ENCODE data around the gene TMEM97.
"Not testable (repeated sequence)": the region's sequence is repeated elsewhere in the genome, so short reads cannot be mapped to it uniquely, and the experiment has no call there.

Gene TMEM97

DNA sequence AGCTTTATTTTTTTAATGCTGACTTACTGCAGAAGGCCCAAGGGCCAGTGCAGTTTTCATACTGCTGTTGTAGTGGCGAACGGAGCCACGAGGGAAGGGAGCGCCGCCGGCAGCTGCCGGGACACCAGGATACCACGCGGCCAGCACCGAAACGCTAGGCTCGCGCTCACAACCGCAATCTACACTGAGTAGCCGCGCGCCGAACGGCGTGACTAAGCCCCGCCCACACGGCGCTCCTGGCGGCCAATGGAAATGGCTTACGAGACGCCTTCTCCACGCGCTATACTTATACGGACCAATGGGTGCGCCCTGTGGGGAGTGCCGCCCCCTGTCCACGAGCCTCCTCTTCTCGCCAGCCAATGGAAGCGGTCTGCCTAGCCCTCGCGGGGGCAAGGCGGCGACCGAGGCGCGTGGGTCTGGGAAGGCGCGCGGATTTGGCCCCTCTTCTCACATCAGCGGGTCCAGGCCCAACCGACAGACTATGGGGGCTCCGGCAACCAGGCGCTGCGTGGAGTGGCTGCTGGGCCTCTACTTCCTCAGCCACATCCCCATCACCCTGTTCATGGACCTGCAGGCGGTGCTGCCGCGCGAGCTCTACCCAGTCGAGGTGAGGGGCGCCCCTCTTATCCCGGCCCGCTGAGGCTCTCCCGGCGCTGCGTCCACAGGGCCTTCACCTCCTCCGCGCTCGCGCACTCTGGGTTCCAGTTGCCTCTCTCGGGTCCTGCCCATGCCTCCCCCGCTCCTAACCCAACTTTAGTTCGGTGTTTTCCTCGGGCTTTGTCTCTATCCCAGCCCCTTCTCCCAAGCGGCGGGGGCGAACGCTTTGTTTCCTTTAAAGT lies at the start of gene TMEM97:
TSS of gene TMEM97 (plus strand) at position 442 of the 839 bp plus-strand sequence. CDS start at position 482, 40 bp downstream.
- peak; percentile 73 for DNase-seq

DNA sequence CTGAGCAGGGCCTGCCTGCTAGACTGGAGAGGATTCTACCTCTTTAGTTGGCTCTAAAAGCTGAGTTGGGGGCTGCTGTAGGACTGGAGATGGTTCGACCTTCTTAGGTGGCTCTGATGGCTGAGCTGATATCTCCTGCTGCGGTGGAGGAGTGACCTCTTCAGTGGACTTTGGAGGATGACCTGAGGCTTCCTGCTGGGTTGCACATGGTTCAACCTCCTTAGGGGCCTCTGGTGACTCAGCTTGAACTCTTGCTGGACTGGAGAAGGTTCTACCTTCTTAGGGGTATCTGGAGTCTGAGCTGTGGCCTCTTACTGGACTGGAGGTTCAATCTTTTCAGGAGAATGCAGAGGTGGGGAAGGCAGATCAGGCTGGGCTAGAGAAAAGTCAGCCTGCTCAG lies 48.9 kb upstream of the TMEM97 start:
- DNase-seq, result no peak

DNA sequence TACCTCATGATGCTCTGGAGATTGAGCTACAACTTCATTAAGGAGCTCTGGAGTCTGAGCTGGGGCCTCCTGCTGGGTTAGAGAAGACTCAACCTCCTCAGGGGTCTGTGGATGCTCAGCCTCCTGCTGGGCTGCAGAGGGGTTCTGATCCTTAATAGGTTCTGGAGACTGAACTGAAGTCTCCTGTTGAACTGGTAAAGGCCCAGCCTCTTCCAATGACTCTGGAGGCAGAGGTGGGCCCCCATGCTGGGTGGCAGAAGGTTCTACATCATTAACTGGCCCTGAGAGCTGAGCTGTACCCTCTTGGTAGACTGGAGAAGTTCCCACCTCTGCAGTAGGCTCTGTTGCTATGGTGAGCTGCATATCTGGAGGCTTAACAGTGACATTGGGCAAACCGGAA lies 48.1 kb upstream of the TMEM97 start:
- DNase-seq, result no peak

DNA sequence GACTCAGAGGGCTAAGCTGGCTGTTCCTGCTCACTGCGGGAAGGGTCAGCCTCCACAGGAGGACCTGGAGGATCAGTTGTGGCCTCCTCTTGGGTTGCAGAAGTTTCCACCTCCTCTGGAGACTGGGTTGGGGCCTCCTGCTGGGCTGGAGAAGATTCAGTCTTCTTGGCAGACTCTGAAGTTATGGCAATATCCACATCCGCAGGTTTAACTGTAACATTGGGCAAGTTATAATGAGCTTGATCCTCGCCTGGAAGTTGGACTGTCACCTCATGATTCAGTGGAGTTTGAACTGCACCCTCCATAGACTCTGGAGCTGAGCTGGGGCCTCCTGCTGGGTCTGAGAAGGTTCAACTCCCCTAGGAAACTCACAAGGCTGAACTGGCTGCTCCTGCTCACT lies 47.6 kb upstream of the TMEM97 start:
- no peak for DNase-seq

DNA sequence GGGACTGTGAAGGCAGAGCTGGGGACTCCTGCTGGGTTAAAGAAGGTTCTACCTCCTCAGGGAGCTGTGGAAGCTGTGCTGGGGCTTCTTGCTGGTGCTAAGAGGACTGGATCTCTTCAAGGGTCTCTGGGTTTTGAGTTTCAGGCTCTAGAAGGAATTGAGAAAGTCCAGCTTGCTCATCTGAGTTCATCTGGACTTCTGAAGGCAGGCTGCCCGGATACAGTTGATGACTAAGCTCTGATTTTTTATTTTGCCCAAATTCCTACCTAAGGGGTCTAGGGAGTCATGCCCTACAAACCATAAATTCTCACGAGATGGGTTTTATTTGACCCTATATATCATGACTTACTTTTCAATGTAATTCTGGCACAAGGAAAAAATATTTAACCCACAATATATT lies 46.8 kb upstream of the TMEM97 start:
- no peak for DNase-seq

DNA sequence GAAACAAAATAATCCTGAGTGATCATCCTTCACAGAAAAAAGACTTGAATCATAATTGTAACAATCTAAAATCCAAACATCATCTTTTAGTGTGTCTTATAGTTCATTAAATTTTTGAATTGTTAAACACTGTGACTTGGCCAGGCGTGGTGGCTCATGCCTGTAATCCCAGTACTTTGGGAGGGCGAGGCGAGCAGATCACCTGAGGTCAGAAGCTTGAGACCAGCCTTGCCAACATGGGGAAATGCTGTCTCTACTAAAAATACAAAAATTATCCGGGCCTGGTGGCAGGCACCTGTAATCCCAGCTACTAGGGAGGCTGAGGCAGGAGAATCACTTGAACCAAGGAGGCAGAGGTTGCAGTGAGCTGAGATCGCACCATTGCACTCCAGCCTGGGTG lies 45.7 kb upstream of the TMEM97 start:
- DNase-seq, result not testable (repeated sequence)

DNA sequence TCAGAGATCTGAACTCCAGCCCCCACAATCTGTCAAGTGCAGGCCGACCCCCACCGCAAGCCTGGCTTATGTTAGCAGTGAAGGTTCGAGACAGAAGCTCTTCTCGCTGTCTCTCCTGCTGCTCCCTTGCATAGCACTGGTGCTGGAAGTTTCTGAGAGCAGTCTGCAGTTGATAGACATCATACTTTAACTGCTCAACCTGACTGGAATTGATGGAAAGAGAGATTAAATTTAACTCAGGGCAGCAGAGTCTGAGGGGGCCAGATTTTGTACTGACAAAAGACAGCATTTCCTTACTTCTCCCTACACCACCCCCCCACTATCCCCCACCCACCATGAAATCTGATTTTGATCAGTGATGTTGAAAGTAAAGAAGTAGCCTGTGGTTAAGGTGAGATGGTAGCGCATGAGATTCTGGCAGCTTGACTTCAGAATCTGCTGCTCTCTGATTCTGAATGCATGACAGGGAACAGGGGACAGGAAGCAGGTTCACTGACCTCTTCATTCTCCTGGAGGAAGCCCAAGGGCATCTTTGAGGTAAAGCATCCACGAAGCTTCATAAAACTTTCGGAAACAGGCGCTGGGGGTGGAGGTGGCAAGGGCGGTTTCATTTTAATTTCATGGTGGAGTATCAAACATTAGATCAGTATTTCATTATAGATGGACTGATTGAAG lies 44.3 kb upstream of the TMEM97 start:
- DNase-seq, result no peak

DNA sequence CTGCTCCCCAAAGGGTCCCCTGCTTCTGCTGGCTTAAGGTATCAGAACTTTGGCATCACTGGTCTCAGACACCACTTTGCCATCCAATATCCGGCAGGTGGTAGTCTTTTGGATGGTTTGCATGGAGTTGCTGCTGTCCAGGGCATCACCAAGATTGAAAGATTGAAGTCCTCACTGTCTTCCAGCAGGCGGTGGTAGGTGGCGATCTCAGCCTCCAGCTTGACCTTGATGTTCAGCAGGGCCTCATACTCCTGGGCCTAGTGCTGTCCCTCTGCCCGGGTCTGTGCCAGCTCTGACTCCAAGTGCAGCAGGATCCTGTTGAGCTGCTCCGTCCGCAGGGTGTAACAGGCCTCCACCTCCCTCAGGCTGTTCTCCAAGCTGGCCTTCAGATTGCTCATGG lies 43.0 kb upstream of the TMEM97 start:
- DNase-seq, result no peak

DNA sequence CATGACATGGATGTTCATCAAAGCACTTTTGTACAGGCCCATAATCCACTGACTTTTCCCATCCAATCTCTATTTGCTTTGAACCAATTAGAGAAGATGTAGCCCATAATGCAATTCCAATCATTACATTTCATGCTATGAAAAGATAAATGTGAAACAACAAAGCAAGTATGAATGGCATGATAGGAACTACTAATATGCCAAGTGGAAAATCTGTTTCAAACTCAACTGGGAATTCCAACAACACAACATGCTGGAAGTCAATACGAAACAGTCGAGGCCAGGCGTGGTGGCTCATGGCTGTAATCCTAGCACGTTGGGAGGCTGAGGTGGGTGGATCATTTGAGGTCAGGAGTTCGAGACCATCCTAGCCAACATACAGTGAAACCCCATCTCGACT lies 39.6 kb upstream of the TMEM97 start:
- DNase-seq, result no peak

DNA sequence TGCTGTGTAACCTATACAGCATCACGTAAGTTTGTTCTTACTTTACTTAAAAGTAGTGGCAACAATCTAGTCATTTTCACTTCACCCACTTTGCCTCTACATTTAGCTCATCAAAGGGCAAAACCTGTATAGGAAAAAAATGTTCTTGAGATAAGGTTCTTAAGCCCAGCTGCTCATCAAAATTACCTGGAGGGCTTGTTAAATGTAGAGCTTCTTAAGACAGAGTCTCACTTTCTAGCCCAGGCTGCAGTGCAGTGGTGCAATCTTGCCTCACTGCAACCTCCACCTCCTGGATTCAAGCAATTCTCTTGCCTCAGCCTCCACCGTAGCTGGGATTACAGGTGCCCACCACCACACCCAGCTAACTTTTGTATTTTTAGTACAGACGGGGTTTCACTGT lies 38.2 kb upstream of the TMEM97 start:
- no peak for DNase-seq

DNA sequence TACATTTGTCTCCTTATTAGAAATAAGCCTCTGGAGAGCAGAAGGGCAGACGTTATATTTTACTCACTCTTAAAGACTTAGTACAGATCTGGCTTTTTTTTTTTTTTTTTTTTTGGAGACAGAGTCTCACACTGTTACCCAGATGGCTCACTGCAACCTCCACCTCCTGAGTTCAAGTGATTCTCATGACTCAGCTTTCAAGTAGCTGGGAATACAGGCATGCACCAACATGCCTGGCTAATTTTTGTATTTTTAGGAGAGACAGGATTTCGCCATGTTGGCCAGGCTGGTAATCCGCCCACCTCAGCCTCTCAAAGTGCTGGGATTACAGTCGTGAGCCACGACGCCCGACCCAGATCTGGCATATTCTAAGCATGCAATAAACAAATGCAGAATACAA lies 36.4 kb upstream of the TMEM97 start:
- DNase-seq, result no peak

DNA sequence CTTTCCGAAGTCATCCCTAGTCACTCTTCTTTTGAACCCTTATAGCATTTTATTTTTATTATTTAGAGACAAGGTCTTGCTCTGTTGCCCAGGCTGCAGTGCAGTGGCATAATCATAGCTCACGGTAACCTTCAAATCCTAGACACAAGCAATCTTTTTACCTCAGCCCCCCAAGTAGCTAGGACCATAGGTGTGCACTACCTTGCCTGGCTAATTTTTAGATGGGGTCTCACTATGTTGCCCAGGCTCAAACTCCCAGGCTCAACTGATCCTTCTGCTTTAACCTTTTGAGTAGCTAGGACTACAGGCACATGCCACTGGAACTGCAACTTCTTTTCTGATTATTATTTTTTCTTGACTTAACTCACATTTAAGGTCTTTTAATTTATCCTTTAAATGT lies 33.0 kb upstream of the TMEM97 start:
- no peak for DNase-seq

DNA sequence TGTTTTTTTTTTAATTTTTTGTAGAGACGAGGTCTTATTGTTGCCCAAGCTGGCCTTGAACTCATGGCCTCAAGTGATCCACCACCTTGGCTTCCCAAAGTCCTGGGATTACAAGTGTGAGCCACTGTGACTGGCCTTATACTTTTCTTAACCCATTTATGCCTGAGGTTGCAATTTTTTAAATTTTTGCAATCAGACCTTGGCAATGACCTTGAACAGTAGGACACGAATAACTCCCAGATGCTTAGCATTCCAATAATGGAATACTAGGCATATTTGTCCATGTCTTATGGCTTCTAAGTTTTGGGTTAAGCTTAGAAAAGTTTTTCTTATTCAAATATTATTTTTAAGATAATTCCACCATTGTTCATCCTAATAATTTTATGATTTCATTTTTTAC lies 28.3 kb upstream of the TMEM97 start:
- DNase-seq, result no peak

DNA sequence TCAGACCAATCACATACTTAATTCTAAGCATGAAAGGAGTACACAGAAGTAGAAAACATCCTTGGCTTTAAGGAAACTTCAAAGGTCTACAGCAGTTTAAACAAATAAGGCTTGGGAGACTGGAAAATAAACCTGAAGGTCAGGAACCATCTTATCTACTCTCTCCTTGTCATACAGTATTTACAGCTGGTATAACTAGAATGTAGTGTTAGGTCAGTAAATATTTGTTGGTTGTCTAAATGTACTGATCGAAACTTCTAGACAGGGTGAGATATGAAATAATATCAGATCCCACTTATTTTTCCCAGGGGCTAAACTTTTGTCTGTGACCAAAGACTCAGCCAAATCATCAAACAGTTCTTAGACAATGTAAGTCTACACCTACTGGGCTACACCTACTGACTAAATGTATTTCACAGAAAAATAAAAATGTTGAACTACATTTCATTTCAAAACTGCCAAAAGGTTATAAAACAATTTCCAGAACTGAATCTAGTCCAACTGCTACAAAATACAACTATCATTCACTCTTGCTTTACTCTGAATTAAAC lies 27.1 kb upstream of the TMEM97 start:
- no peak for DNase-seq

DNA sequence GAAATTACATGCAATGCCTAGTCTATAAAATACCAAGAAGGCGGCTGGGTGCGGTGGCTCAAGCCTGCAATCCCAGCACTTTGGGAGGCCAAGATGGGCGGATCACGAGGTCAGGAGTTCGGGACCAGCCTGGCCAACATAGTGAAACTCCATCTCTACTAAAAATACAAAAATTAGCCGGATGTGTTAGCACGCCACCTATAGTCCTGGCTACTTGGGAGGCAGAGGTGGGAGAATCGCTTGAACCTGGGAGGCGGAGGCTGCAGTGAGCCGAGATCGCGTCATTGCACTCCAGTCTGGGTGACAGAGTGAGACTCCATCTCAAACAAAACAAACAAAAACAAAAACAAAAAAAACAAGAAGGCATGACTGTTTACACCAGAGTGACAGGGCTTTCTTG lies 26.1 kb upstream of the TMEM97 start:
- DNase-seq, result not testable (repeated sequence)

DNA sequence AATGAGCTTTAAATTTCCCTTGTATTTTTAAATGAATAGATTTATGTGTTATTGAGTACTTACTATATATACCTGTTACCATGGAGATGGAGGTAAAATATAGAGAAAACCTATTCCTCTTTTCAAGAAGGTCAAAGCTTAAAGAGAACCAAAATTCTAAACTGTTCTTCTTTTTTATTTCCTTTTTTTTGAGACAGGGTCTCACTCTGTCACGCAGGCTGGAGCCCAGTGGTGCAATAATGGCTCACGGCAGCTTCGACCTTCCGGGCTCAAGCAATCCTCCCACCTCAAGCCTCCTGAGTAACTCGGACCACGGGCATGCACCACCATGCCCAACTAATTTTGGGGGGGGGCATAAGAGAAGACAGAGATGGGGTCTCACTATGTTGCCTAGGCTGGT lies 25.0 kb upstream of the TMEM97 start:
- DNase-seq, result no peak

DNA sequence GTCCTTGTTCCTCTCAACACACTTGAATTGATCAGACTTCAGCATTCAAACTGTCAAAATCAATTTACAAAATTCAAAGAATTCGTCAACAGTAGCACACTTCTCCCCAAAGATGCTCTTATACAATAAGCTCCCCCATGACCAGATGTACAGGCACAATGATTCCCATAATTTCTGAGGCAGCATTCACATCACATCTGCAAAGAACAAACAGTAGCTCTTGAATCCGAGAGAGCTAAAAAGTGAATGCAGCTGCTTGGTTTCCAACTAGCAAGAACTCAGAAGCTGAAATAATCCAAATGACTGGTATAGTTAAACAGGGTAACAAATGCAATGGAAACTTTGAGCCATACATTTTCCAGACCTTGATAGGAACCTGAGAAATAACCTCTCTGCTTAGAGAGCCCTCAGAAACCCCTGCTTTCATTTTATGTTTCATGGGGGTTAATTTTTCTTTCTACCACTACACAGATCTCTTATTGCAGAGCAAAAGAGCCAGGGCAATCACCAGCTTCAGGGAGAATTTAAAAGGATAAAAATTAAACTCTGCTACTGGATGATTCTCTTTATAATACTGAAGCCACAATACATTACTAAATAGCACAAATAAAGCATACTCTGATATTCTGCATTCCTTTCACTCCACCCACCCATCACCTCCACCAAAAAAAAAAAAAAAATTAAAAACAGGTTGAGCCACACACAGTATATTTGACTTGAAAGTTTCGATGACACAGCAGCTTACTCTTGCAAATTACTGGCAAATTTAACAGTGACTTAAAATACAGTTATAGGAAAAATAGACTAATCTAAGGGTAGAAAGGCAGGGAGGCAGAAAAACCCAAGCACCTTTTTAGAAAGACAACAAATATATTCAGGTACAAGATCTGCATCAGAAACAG lies 23.1 kb upstream of the TMEM97 start:
- no peak for DNase-seq

DNA sequence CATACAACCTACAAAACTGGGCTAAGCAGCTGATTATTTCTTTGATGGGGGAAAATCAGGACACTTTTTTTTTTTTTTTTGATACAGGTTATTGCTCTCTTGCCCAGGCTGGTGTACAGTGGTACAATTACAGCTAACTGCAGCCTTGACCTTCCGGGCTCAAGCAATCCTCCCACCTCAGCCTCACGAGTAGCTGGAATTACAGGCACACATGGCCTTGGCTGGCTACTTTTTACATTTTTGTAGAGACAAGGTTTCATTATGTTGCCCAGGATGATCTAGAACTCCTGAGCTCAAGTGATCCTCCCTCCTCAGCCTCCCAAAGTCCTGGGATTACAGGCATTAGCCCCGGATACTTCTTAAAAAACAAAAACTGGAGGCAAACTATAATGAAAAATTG lies 20.6 kb upstream of the TMEM97 start:
- no peak for DNase-seq

DNA sequence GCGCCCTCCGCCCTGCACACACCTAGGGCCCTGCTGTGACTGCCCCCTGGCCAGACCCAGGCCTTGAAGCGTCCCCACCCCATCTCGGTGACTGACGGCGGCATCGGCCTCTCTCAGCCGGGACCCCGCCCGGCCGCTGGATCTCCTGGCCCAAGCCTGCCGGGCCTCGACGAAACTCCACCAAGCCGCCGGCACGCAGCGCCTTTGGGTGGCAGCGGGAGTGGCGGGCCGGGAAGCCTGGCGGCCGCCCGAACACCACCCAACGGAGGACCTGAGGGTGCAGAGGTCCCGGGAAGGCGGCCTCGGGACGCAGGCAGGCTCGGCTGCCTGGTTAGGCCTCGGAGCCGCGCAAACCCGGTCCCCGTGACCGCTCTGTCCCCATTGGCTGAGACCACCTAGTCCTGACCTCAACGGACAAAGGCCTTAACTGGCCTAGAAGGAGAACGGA lies 12.0 kb upstream of the TMEM97 start:
- no peak for DNase-seq

DNA sequence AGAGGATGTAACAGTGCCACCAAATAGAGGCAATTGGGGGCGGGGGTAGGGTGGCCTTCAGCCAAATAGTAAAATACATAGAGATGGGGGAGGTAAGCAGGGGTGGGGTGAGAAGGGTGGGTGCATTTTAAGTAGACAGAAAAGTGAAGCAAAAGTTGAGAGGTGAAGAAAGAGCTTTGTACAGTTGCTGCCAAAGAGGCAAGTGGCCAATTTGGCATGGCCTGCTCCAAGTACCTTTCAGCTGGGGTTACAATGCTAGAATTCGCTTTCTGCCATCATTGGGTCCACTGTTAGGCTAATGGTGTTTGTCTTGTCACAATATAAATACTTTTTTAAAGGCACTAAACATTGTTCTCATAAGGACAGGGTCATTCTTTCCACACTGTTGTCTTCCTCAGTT lies 5.2 kb upstream of the TMEM97 start:
- no peak for DNase-seq

DNA sequence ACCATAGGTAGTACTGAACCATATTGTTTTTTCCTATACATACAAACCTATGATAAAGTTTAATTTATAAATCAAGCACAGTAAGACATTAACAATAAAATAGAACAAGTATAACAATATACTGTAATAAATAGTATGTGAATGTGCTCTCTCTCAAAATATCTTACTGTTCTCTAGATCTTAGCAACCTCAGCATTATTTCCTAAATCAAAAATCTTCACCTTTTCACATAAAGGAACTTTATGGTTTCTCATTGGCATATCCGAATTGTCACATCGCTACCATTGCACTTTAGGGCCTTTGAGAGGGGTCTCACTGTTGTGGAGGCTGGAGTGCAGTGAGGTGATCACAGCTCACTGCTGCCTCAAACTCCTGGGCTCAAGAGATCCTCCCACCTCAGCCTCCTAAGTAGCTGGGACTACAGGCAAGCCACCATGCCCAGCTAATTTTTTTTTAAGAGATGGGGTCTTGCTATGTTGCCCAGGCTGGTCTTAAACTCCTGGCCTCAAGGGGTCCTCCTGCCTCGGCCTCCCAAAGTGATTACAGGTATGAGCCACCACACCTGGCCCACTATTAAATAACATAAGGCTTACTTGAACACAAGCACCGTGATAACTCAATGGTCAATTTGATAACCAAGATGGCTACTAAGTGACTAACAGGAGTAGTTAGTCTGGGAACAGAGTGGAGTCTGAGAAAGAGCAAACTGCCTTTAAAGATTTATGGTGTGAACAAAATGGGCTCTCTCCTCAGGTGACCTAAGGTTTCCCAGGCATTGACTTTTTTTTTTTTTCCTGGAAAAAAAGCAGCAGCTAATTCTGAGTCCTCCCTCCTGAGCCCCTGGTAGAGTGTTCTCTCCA lies 2.9 kb upstream of the TMEM97 start:
- no peak for DNase-seq
